Psoas muscle (tissue), 8 donors: ENCODE data around the gene CHST1. TPM values are rescaled to one million over a fixed set of nuclear protein-coding genes. Genes with fewer than 3 reads are reported as not detected.

Experiments used
- ATAC-seq, 4 donors: fragments of 200-7000 bp; cut with Tn5 transposase; one replicate each; pipeline ENCODE4 v1.9.1; 2020; ENCODE audit warnings: moderate library complexity in 3 of 4, mild to moderate bottlenecking in 2 of 4
- DNase-seq, 2 donors: peaks; one replicate each; pipeline ENCODE4 v3.0.0-alpha.2; 2020
- H3K27ac ChIP-seq: fragments of 200-600 bp; one replicate; pipeline ENCODE4 v1.8.0; 2022
- H3K27me3 ChIP-seq, 3 donors: fragments of 200-600 bp in 1 of 3; one replicate each; pipeline versions ENCODE4 v1.6.1 to v1.8.0; 2013 to 2022; ENCODE audit warnings: low read length in 2 of 3, mild to moderate bottlenecking in 2 of 3, moderate library complexity in 1 of 3; ENCODE audit not compliant: insufficient read depth in 3 of 3
- H3K36me3 ChIP-seq, 2 donors: fragments of 200-600 bp in 1 of 2; one replicate each; pipeline versions ENCODE4 v1.6.1 to v1.8.0; 2013 to 2022; ENCODE audit warnings: low read depth in 1 of 2, mild to moderate bottlenecking in 1 of 2, moderate library complexity in 1 of 2; ENCODE audit not compliant: insufficient read depth in 1 of 2
- H3K4me1 ChIP-seq: fragments of 200-600 bp; one replicate; pipeline ENCODE4 v1.8.0; 2022
- H3K4me3 ChIP-seq: fragments of 200-600 bp; one replicate; pipeline ENCODE4 v1.8.0; 2022; ENCODE audit warnings: mild to moderate bottlenecking
- H3K9me3 ChIP-seq: fragments of 200-600 bp; one replicate; pipeline ENCODE4 v1.8.0; 2022
- CTCF ChIP-seq: fragments of 200-600 bp; IDR thresholded peaks from one replicate; pipeline ENCODE4 v1.8.0; 2022; ENCODE audit warnings: antibody characterized with exemption
- WGBS, 3 donors: extraction: QIAGEN DNeasy Blood & Tissue Kit; methylation state at CpG; one replicate each; pipeline versions ENCODE4 v1.1.6 to v1.1.7; 2013; 5-methylcytosine and 5-hydroxymethylcytosine counted together
- intact Hi-C, 2 donors: fragments of 100-400 bp; cut with DNase I; formaldehyde crosslinking; loops; one replicate each; pipeline versions ENCODE4 v1.11.0 to v1.14.2; 2022
- polyA plus RNA-seq, 3 donors: library from polyadenylated mRNA; stranded (reverse); fragments of 200-250 nt; gene quantifications; one replicate each; pipeline ENCODE4 v1.2.3, GENCODE V29; 2013
- total RNA-seq, 4 donors: library from RNA; stranded (reverse); fragmentation: NEBNext Ultra II Directional in 2 of 4; extraction: Animal tissue kit (Norgen Biotek cat#: 25700) in 2 of 4; gene quantifications; one replicate each; pipeline versions ENCODE4 v1.2.1 to v1.2.4, GENCODE V29; 2021 to 2023
- donor health status: healthy with polysubstance abuse.
- donor health status: DM: no; HTN: no; CAD: no; lungs with moderate emphysema.
- donor health status: Bipolar disorder and iron deficiency.
- donor health status: healthy.
- donor health status: DM: yes; HTN: yes; CAD: no.
- donor health status: DM: no; HTN: no; CAD: no.
- donor health status: DM: no; HTN: no; CAD: no.
- donor health status: DM: yes; HTN: yes; CAD: no.

Gene CHST1
- total and polyA plus RNA-seq, 7 donors = 1.2 to 21.4 (median 5.8) TPM

GRCh38 chr11:45655347-45655756 lies 10.1 kb downstream of the CHST1 start:
- H3K4me3 ChIP-seq = no peak overlapping the region
- WGBS, 3 donors = 14 to 15% (median 15%) methylated on average over 16 of the region's 16 CpGs
- TF ChIP-seq CTCF = peak; percentile 89
- peaks cover 0 to 19% (median 0%) of the 10 kb centered on the region in 3 donors for H3K27me3 ChIP-seq
- peaks cover 20% of the 10 kb centered on the region for H3K4me1 ChIP-seq
- H3K27ac ChIP-seq = no peak overlapping the region
- intact Hi-C loops = loop anchor here (2.0 to 10.0 kb wide), 2 partner anchors 117 to 281 kb away; no protein-coding TSS in a partner anchor
- no peaks in the 10 kb centered on the region for H3K9me3 ChIP-seq
- peak; percentile 76 to 89 (median 82) for ATAC-seq
- DNase-seq = peak; percentile 76 to 87
- no peaks in the 10 kb centered on the region for H3K36me3 ChIP-seq

DNA sequence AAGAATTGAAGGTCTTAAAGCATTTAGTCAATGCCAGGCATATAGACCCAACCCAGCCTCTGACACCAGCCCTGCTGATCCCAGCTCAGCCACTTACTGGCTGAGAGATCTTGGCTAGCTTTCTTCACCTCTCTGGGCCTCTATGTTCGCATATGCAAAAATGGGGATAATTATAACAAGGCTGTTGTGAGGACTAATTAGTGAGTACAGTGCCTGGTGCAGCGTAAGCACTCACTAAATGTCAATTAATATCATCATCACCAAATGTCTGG lies 10.5 kb downstream of the CHST1 start:
- ATAC-seq (no peak), DNase-seq (no peak)
- Histone ChIP-seq H3K4me1 (peaks cover 20% of the 10 kb centered on the region), H3K36me3 (no peaks in the 10 kb centered on the region), H3K9me3 (no peaks in the 10 kb centered on the region), H3K27me3 (peaks cover 0 to 19% (median 0%) of the 10 kb centered on the region in 3 donors), H3K4me3 (no peak overlapping the region), H3K27ac (no peak overlapping the region)
- TF ChIP-seq CTCF = no peak
- intact Hi-C loops = loop anchor here (2.0 to 10.0 kb wide), 2 partner anchors 118 to 280 kb away; no protein-coding TSS in a partner anchor
- WGBS, 3 donors = 61 to 77% (median 64%) methylated on average over 2 of the region's 2 CpGs

GRCh38 chr11:45654231-45655011 lies 11.0 kb downstream of the CHST1 start:
- ATAC-seq (peak in 3 of 4 donors; percentile 15 to 31 (median 18)), DNase-seq (no peak)
- peaks cover 20% of the 10 kb centered on the region for H3K4me1 ChIP-seq
- no peak overlapping the region for H3K4me3 ChIP-seq
- H3K36me3 ChIP-seq = no peaks in the 10 kb centered on the region
- WGBS, 3 donors = 35 to 45% (median 40%) methylated on average over 8 of the region's 8 CpGs
- intact Hi-C loops = loop anchor here (1.0 to 10.0 kb wide), 4 partner anchors 115 to 280 kb away; no protein-coding TSS in a partner anchor
- no peaks in the 10 kb centered on the region for H3K9me3 ChIP-seq
- H3K27me3 ChIP-seq = peaks cover 0 to 18% (median 0%) of the 10 kb centered on the region in 3 donors
- no peak overlapping the region for H3K27ac ChIP-seq
- TF ChIP-seq CTCF = no peak

GRCh38 chr11:45653277-45653676 lies 12.1 kb downstream of the CHST1 start:
- WGBS, 3 donors = 53 to 70% (median 64%) methylated on average over 3 of the region's 3 CpGs
- ATAC-seq = no peak
- intact Hi-C loops = loop anchor here (1.0 to 10.0 kb wide), 3 partner anchors 116 to 282 kb away; no protein-coding TSS in a partner anchor

More at GRCh38 chr11:45653277-45653676, 12.1 kb downstream of the CHST1 start:
- no peaks in the 10 kb centered on the region for H3K36me3 ChIP-seq
- TF ChIP-seq CTCF = no peak
- peaks cover 0 to 13% (median 0%) of the 10 kb centered on the region in 3 donors for H3K27me3 ChIP-seq
- H3K9me3 ChIP-seq = no peaks in the 10 kb centered on the region
- peaks cover 15% of the 10 kb centered on the region for H3K4me1 ChIP-seq
- no peak overlapping the region for H3K4me3 ChIP-seq
- DNase-seq = no peak
- H3K27ac ChIP-seq = no peak overlapping the region
